HL-60/S4 treated with retinoic acid at 250 ng/mL for 4 days and 3 days (cell line): ENCODE data around the gene SREBF1.

ENCODE experiments used
- in situ Hi-C: fragments of 300-500 bp; cut with MboI; formaldehyde crosslinking; loops from 2 replicates; pipeline ENCODE4 v1.7.0; 2022; ENCODE audit warnings: low sequenced_read_pairs

SREBF1 gene

GRCh38 chr17:17859909-17860765 is 23.4 kb upstream of the SREBF1 start:
- in situ Hi-C loops = no loop called here

DNA sequence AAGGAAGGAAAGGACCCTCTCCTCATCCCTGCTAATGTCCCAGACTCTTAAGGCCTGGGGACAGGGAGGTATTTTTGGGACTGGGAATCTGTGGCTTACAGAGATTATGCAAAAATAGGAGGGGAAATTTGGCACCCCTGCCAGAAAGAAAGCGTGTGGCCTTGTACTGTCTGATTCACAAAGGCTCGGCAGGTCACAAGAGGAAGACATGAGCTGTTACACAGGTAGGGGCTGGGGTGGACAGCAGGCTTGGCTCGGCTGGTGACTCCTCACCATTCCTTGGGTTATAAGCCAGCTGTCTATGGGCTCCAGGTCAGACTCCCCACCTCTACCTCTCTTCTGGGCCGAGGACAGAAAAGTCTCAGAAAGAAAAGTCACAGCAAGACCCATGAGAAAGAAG is 20.7 kb upstream of the SREBF1 start:
- in situ Hi-C loops = no loop called here

GRCh38 chr17:17856386-17856785 is 19.6 kb upstream of the SREBF1 start:
- in situ Hi-C loops = no loop called here

GRCh38 chr17:17855976-17856375 is 19.2 kb upstream of the SREBF1 start:
- in situ Hi-C loops = no loop called here

DNA sequence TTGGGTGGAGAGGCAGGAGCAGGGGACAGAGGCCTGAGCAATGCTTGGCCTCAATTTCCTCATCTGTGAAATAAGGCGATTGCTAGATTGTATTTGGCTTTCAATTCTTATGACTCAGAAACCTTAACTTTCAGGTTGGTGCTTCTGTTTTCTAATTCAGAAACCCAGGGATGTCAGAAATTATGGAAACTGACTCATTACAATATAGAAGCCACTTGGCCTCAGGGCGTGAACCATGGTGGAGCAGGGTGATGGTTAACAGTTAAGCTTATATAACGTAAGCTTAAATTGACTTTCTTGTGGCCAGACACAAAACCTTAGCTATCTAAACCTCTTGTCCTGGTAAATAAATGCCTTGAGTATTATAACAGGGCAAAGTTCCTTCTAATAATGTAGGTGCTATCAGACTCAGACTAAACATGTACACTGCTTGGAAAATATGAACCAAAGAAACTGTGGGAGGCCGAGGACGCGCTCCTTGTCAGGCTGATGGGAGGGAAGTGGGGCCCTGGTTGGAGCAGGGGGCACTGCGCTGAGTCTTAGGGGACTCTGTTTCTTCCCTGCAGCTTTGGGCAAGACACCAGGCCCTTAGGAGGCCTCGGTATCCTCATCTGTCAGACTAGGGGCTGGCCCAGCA is 17.1 kb upstream of the SREBF1 start:
- in situ Hi-C loops = no loop called here

DNA sequence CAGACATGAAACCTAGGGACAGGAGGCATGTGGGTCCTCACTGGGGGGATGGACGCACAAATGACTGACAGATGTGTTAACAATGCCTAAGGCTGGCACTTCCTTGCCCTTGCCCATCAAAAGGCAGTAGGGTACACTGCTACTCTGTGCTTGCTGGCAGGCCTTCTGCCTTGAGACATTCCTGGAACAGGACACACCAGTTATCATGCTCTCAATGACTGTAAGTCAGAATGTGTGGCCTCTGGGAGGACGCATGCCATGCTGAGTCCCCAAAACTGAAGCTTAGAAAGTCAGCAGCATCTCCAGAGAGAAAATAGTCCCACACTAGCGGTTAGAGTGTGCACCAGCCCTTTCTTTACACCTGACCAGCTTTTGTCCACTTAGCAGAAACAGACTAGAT is 16.1 kb upstream of the SREBF1 start:
- in situ Hi-C loops = no loop called here

GRCh38 chr17:17851103-17852002 is 14.6 kb upstream of the SREBF1 start:
- in situ Hi-C loops = no loop called here

DNA sequence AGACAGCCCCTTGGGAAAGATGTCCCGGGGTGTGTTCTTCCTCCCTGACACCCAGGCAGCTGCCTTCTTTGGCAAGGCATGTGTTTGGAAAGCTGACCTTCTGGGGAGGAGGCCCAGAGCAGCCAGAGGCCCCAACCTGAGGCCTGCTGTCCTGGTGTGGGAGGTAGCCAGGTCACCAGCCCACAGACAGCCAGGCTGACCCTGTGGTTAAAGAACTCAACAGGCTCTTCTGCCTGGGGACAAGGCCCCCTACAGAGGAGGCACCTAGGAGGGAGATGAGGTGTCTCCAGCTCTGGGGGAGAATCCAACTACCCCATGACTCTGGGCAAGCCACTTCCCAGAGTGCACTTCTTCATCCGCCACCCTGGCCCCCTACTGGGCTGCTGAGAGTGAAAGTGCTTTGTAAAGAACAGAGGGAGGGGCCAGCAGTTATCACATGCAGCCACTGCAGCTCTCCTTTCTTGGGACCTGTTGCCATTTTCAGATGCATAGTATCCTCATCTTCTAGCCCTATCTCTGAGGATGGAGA is 13.1 kb upstream of the SREBF1 start:
- in situ Hi-C loops = no loop called here

DNA sequence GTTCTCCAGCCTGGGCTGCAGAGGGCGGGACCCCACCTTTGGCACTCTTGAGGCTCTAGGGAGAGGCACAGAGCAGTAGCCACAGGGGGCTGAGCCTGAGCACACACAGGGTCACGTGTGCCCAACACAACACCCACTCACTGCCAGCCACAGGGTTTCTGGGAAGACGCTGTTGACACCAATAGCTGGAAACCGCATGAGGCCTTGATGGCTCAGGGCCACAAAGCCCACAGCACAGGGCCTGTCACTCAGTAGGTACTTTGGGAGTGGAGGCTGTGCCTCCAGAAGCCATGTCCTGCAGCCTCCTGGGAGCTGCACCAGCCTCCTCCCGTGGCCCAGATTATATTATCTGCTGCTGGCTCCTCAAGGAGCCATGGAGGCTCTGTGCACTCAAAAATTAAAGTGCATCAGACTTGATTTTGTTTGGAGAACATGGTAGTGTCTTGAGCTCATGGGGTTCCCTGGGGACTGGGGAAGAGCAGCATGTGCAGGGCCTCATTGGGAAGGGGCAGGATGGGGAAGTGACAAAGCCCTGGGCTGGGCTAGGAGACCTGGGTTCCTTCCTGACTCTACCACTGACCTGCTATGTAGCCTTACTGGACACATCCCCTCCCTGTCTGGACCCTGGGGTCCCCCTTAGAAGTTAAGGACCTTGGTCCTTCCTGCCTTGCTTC is 12.5 kb upstream of the SREBF1 start:
- in situ Hi-C loops = no loop called here

- in situ Hi-C loops = no loop called here
Observed at GRCh38 chr17:17848311-17849082, 11.7 kb upstream of the SREBF1 start.

DNA sequence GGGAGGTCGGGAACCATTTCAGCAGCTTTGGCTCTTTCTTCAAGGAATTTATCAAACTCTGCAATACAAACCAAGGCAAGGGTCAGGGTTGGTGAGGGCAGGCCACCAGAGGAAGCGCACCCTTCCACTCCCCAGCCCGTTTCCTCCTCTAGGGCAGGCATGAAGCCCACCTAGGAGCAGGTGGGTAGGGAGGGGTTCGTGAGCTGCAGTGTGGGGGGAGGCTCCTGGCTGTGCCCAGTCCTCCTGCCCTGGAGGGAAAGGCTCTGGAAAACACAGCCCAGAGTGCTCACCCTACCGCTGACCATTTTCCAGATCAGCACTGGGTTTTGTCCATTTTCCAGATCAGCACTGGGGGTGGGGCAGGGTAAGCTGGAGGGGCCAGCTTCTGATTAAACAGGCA is 10.9 kb upstream of the SREBF1 start:
- in situ Hi-C loops = no loop called here

DNA sequence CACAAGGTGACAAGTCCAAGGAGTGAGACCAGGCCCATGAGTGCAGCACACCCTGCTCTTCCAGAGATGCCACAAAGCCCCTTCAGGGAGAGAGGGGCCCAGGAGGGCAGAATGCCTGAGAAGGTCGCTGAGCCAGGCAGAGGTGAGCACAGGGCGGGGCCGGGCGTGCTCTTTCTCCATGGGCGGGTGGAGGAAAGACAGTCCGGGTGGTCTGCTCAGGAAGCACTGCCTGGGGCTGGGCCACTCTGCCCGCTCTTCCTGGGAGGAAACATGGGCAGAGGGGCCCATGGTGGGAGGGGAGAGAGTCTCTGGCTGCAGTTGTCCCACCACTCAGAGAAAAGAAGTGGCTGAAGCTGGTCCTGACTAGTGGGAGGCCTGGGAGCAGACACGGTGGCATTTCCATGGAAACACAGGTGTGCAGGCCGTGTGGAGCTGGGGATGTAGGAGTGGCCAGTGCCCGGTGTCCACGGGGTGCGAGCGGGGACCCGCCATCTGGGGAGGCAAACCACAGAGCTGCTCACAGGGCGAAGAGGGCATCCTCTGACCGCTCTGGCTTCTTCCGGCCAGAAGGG is 10.4 kb upstream of the SREBF1 start:
- in situ Hi-C loops = no loop called here

GRCh38 chr17:17846645-17847044 is 9.9 kb upstream of the SREBF1 start:
- in situ Hi-C loops = no loop called here

- in situ Hi-C loops = no loop called here
Observed at GRCh38 chr17:17846003-17846402, 9.2 kb upstream of the SREBF1 start.

- in situ Hi-C loops = no loop called here
Observed at GRCh38 chr17:17845046-17845775, 8.4 kb upstream of the SREBF1 start.

- in situ Hi-C loops = no loop called here
Observed at GRCh38 chr17:17844500-17844899, 7.7 kb upstream of the SREBF1 start.

GRCh38 chr17:17844079-17844478 is 7.3 kb upstream of the SREBF1 start:
- in situ Hi-C loops = no loop called here

- in situ Hi-C loops = no loop called here
Observed at GRCh38 chr17:17843096-17843495, 6.3 kb upstream of the SREBF1 start.
